Measurements from ENCODE around the gene TMEM140. TPM values are rescaled to one million over a fixed set of nuclear protein-coding genes. Genes with fewer than 3 reads are reported as not detected.
A peak's percentile ranks its signal among the peaks of the same experiment; 100 is the strongest.

The TMEM140 gene
- total and polyA plus RNA-seq, 2 of the 13 experiments (the other 11 are each of a cell fraction or from before 2014, with no cell fraction given), result 9.2 to 21.7 TPM

GRCh38 chr7:135160098-135160857 lies 12.4 kb downstream of the TMEM140 start (continued):
- peak; percentile 87 for TF ChIP-seq NFE2L2 (IDR thresholded peaks at IDR 0.05; ENCODE audit: low read length)
- TF ChIP-seq HHEX (CRISPR knock-in tag; IDR thresholded peaks at IDR 0.05), result no peak
- TF ChIP-seq MIXL1 (CRISPR knock-in tag; IDR thresholded peaks at IDR 0.05), result no peak
- TF ChIP-seq MXD3 (CRISPR knock-in tag; IDR thresholded peaks at IDR 0.05), result no peak
- no peak for TF ChIP-seq SRSF1 (optimal IDR thresholded peaks at IDR 0.05; ENCODE audit: low read depth, low read length)
- 0 out of 2 replicates have a peak, but pooled peaks have one; percentile 49 for TF ChIP-seq ZNF615 (CRISPR knock-in tag; IDR thresholded peaks at IDR 0.05; ENCODE audit: borderline replicate concordance)
- TF ChIP-seq WIZ (CRISPR knock-in tag; IDR thresholded peaks at IDR 0.05), result no peak
- no peak for TF ChIP-seq TOE1 (CRISPR knock-in tag; IDR thresholded peaks at IDR 0.05)
- TF ChIP-seq ZFP41 (CRISPR knock-in tag; IDR thresholded peaks at IDR 0.05; ENCODE audit: borderline replicate concordance), result no peak
- peak; percentile 88 for TF ChIP-seq ELF3 (CRISPR knock-in tag; IDR thresholded peaks at IDR 0.05)
- no peak for TF ChIP-seq JUNB (CRISPR knock-in tag; IDR thresholded peaks at IDR 0.05; ENCODE audit: borderline replicate concordance)
- TF ChIP-seq ZNF264 (CRISPR knock-in tag; IDR thresholded peaks at IDR 0.05), result no peak
- TF ChIP-seq THAP11 (CRISPR knock-in tag; IDR thresholded peaks at IDR 0.05), result no peak
- TF ChIP-seq MED1 (CRISPR knock-in tag; IDR thresholded peaks at IDR 0.05), result peak; percentile 62
- TF ChIP-seq BATF2 (CRISPR knock-in tag; IDR thresholded peaks at IDR 0.05), result no peak
- TF ChIP-seq HOXA9 (CRISPR knock-in tag; IDR thresholded peaks at IDR 0.05; ENCODE audit: borderline replicate concordance), result no peak
- TF ChIP-seq RARA (CRISPR knock-in tag; IDR thresholded peaks at IDR 0.05), result peak; percentile 36; the same call in 1 of the 2 replicates
- TF ChIP-seq FOXP4 (CRISPR knock-in tag; IDR thresholded peaks at IDR 0.05), result peak; percentile 61; the same call in 1 of the 2 replicates
- TF ChIP-seq, protein P1, sequence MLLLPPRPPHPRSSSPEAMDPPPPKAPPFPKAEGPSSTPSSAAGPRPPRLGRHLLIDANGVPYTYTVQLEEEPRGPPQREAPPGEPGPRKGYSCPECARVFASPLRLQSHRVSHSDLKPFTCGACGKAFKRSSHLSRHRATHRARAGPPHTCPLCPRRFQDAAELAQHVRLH (CRISPR knock-in tag; IDR thresholded peaks at IDR 0.05; ENCODE audit: borderline replicate concordance, low read depth), result no peak
- TF ChIP-seq ZKSCAN5 (CRISPR knock-in tag; IDR thresholded peaks at IDR 0.05), result no peak
- TF ChIP-seq, protein P2, sequence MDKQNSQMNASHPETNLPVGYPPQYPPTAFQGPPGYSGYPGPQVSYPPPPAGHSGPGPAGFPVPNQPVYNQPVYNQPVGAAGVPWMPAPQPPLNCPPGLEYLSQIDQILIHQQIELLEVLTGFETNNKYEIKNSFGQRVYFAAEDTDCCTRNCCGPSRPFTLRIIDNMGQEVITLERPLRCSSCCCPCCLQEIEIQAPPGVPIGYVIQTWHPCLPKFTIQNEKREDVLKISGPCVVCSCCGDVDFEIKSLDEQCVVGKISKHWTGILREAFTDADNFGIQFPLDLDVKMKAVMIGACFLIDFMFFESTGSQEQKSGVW (CRISPR knock-in tag; IDR thresholded peaks at IDR 0.05; ENCODE audit: borderline replicate concordance), result no peak
- TF ChIP-seq NR2F6 (IDR thresholded peaks at IDR 0.05), result no peak
- TF ChIP-seq NR2F6 (CRISPR knock-in tag; IDR thresholded peaks at IDR 0.05), result 0 out of 2 replicates have a peak, but pooled peaks have one; percentile 13
- TF ChIP-seq NFE2 (CRISPR knock-in tag; IDR thresholded peaks at IDR 0.05), result peak; percentile 83
- TF ChIP-seq ZNF274 (CRISPR knock-in tag; IDR thresholded peaks at IDR 0.05), result no peak
- peak; percentile 51; the same call in 1 of the 2 replicates for TF ChIP-seq ETV5 (CRISPR knock-in tag; IDR thresholded peaks at IDR 0.05; ENCODE audit: borderline replicate concordance)
- peak in 1 of 2 experiments; percentile 40; a peak in 1 of 4 replicates for TF ChIP-seq KLF16 (CRISPR knock-in tag; IDR thresholded peaks at IDR 0.05)
- TF ChIP-seq RXRB (CRISPR knock-in tag; IDR thresholded peaks at IDR 0.05; ENCODE audit: borderline replicate concordance), result 0 out of 2 replicates have a peak, but pooled peaks have one; percentile 27
- no peak for TF ChIP-seq GTF2F1 (IDR thresholded peaks at IDR 0.05; ENCODE audit: low read length)
- no peak for TF ChIP-seq ZKSCAN8 (CRISPR knock-in tag; IDR thresholded peaks at IDR 0.05; ENCODE audit: borderline replicate concordance)
